ENCODE results near the gene SAMD11. TPM values are rescaled to one million over a fixed set of nuclear protein-coding genes. Genes with fewer than 3 reads are reported as not detected.

The SAMD11 gene
- total and polyA plus RNA-seq, 10 of the 15 experiments (the other 5 are each of a cell fraction or from before 2014, with no cell fraction given), result 0.04 to 0.31 (median 0.19) TPM; not detected in 6

DNA sequence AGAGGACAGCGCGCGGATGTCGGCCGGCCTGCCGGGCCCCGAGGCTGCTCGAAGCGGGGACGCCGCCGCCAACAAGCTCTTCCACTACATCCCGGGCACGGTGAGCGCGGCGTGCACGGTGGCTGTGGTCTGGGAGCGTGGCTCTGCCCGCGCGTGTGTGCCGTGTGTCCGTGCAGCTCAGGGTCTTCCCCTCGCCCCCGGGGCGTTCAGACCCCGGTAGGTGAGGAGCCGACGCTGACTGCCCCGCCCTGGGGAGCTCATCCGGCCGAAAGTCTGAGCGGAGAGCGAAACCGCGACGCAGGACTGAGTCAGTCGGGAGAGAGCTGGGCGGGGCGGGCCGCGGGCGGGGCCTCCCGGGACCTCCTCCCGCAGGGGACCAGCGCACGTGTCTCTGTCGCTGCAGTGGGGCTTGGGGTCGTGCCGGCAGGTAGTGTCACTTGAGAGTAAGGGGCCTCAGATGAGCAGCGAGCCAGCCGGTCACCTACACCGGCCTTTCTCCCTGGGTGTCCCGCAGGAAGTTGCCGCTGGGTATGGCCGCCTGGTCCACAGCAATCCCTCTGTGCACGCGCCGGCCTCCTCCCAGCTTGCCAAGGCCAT is 43.1 kb downstream of the SAMD11 start (continued):
- TF ChIP-seq POLR2A (IDR thresholded peaks at IDR 0.05; ENCODE audit: low read depth, low read length) (peak; percentile 66), KDM1A (IDR thresholded peaks at IDR 0.05; ENCODE audit: borderline replicate concordance) (no peak), ZNF274 (IDR thresholded peaks at IDR 0.05; ENCODE audit: insufficient read depth, insufficient read length) (no peak), YBX1 (IDR thresholded peaks at IDR 0.05) (no peak), KLF5 (IDR thresholded peaks at IDR 0.05; ENCODE audit: partially characterized antibody) (no peak), RAD51 (IDR thresholded peaks at IDR 0.05) (no peak), BACH1 (IDR thresholded peaks at IDR 0.05; ENCODE audit: borderline replicate concordance) (peak; percentile 61), TCF7 (IDR thresholded peaks at IDR 0.05; ENCODE audit: borderline replicate concordance) (no peak), PML (IDR thresholded peaks at IDR 0.05; ENCODE audit: low read length) (no peak), BRCA1 (IDR thresholded peaks at IDR 0.05; ENCODE audit: low read depth, low read length) (no peak), BCL3 (IDR thresholded peaks at IDR 0.05; ENCODE audit: borderline replicate concordance, insufficient read depth, low read depth, low read length, poor library complexity, severe bottlenecking) (no peak), YY1 (IDR thresholded peaks at IDR 0.05; ENCODE audit: low read depth, low read length) (no peak), IKZF1 (conservative IDR thresholded peaks at IDR 0.05) (peak; percentile 52), RCOR1 (conservative IDR thresholded peaks at IDR 0.05; ENCODE audit: low read depth, low read length) (no peak), RUNX3 (IDR thresholded peaks at IDR 0.05; ENCODE audit: low read length) (peak; percentile 59), NRF1 (conservative IDR thresholded peaks at IDR 0.05; ENCODE audit: low read depth, low read length) (no peak), SMARCA5 (IDR thresholded peaks at IDR 0.05) (peak; percentile 19; the same call in 1 of the 2 replicates), DPF2 (IDR thresholded peaks at IDR 0.05) (peak; percentile 63), CREM (IDR thresholded peaks at IDR 0.05; ENCODE audit: low read depth) (no peak), BHLHE40 (IDR thresholded peaks at IDR 0.05; ENCODE audit: borderline replicate concordance in 1 of 2, low read depth in 2 of 2, low read length in 1 of 2) (peak; percentile 77 to 91; a peak in 3 of 4 replicates), E2F8 (IDR thresholded peaks at IDR 0.05; ENCODE audit: low read depth, partially characterized antibody) (no peak), MEF2B (IDR thresholded peaks at IDR 0.05; ENCODE audit: partially characterized antibody, poor library complexity, severe bottlenecking) (peak; percentile 69)
- TF ChIP-seq, protein P1, sequence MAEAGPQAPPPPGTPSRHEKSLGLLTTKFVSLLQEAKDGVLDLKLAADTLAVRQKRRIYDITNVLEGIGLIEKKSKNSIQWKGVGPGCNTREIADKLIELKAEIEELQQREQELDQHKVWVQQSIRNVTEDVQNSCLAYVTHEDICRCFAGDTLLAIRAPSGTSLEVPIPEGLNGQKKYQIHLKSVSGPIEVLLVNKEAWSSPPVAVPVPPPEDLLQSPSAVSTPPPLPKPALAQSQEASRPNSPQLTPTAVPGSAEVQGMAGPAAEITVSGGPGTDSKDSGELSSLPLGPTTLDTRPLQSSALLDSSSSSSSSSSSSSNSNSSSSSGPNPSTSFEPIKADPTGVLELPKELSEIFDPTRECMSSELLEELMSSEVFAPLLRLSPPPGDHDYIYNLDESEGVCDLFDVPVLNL (IDR thresholded peaks at IDR 0.05; ENCODE audit: low read depth, low read length), result no peak
- TF ChIP-seq, protein P2, sequence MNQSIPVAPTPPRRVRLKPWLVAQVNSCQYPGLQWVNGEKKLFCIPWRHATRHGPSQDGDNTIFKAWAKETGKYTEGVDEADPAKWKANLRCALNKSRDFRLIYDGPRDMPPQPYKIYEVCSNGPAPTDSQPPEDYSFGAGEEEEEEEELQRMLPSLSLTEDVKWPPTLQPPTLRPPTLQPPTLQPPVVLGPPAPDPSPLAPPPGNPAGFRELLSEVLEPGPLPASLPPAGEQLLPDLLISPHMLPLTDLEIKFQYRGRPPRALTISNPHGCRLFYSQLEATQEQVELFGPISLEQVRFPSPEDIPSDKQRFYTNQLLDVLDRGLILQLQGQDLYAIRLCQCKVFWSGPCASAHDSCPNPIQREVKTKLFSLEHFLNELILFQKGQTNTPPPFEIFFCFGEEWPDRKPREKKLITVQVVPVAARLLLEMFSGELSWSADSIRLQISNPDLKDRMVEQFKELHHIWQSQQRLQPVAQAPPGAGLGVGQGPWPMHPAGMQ (IDR thresholded peaks at IDR 0.05; ENCODE audit: borderline replicate concordance), result no peak
- TF ChIP-seq, protein P3, sequence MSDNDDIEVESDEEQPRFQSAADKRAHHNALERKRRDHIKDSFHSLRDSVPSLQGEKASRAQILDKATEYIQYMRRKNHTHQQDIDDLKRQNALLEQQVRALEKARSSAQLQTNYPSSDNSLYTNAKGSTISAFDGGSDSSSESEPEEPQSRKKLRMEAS (IDR thresholded peaks at IDR 0.05; ENCODE audit: low read depth, low read length), result no peak; the same call in 1 of the 2 replicates
